Liver (tissue), 9 donors: ENCODE results near the gene WDR5. TPM values are rescaled to one million over a fixed set of nuclear protein-coding genes. Genes with fewer than 3 reads are reported as not detected.

Source experiments
- DNase-seq: peaks from one replicate; pipeline ENCODE4 v3.0.0-alpha.2; 2017; ENCODE audit warnings: low spot score
- H3K27ac ChIP-seq, 2 donors: one replicate each; pipeline ENCODE4 v1.7.0; 2013; ENCODE audit warnings: inconsistent platforms in 2 of 2, low read length in 2 of 2, control low read depth in 1 of 2, low read depth in 1 of 2, mild to moderate bottlenecking in 1 of 2
- H3K27me3 ChIP-seq, 4 donors: one replicate each; pipeline versions ENCODE4 v1.6.1 to v1.7.0; 2013; ENCODE audit warnings: low read length in 3 of 4, inconsistent platforms in 1 of 4, mild to moderate bottlenecking in 1 of 4, moderate library complexity in 1 of 4; ENCODE audit not compliant: control insufficient read depth in 4 of 4, insufficient read depth in 4 of 4
- H3K36me3 ChIP-seq, 4 donors: one replicate each; pipeline versions ENCODE4 v1.6.1 to v1.7.0; 2013; ENCODE audit warnings: low read length in 3 of 4, mild to moderate bottlenecking in 3 of 4, low read depth in 1 of 4, moderate library complexity in 1 of 4; ENCODE audit not compliant: control insufficient read depth in 4 of 4, insufficient read depth in 3 of 4
- H3K4me1 ChIP-seq, 4 donors: one replicate each; pipeline versions ENCODE4 v1.6.1 to v1.7.0; 2013; ENCODE audit warnings: low read length in 3 of 4, mild to moderate bottlenecking in 3 of 4, moderate library complexity in 1 of 4; ENCODE audit not compliant: control insufficient read depth in 4 of 4, insufficient read depth in 4 of 4
- H3K4me3 ChIP-seq, 3 donors: one replicate each; pipeline versions ENCODE4 v1.6.1 to v1.7.0; 2013; ENCODE audit warnings: low read length in 3 of 3, control low read depth in 1 of 3, low read depth in 1 of 3, mild to moderate bottlenecking in 1 of 3
- H3K9ac ChIP-seq, 2 donors: one replicate each; pipeline ENCODE4 v1.7.0; 2013; ENCODE audit warnings: low read length in 2 of 2, mild to moderate bottlenecking in 2 of 2, moderate library complexity in 2 of 2, control low read depth in 1 of 2, low read depth in 1 of 2
- H3K9me3 ChIP-seq, 4 donors: one replicate each; pipeline versions ENCODE4 v1.6.1 to v1.7.0; 2013; ENCODE audit warnings: low read length in 3 of 4; ENCODE audit not compliant: control insufficient read depth in 4 of 4
- EGR1 ChIP-seq, 2 donors: IDR thresholded peaks; 2 replicates each; pipeline ENCODE4 v1.6.1; 2016 to 2018; ENCODE audit warnings: antibody characterized with exemption in 2 of 2, low read depth in 2 of 2
- FOXA1 ChIP-seq: IDR thresholded peaks from 2 replicates; pipeline ENCODE4 v1.6.1; 2016; ENCODE audit warnings: antibody characterized with exemption
- FOXA2 ChIP-seq: IDR thresholded peaks from 2 replicates; pipeline ENCODE4 v1.6.1; 2016; ENCODE audit warnings: antibody characterized with exemption
- GABPA ChIP-seq, 2 donors: IDR thresholded peaks in 1 of 2; conservative IDR thresholded peaks in 1 of 2; 2 replicates each; pipeline ENCODE4 v1.6.1; 2016; ENCODE audit warnings: antibody characterized with exemption in 2 of 2, mild to moderate bottlenecking in 1 of 2, moderate library complexity in 1 of 2
- HNF4A ChIP-seq, 2 donors: conservative IDR thresholded peaks; 2 replicates each; pipeline ENCODE4 v1.6.1; 2016; ENCODE audit warnings: antibody characterized with exemption in 2 of 2, mild to moderate bottlenecking in 2 of 2
- HNF4G ChIP-seq: IDR thresholded peaks from 2 replicates; pipeline ENCODE4 v1.6.1; 2016; ENCODE audit warnings: antibody characterized with exemption
- JUND ChIP-seq, 2 donors: IDR thresholded peaks; 2 replicates each; pipeline ENCODE4 v1.6.1; 2016; ENCODE audit warnings: antibody characterized with exemption in 2 of 2
- MAX ChIP-seq: IDR thresholded peaks from 2 replicates; pipeline ENCODE4 v1.6.1; 2016; ENCODE audit warnings: antibody characterized with exemption
- NR2F2 ChIP-seq: IDR thresholded peaks from 2 replicates; pipeline ENCODE4 v1.6.1; 2016; ENCODE audit warnings: antibody characterized with exemption
- REST ChIP-seq: IDR thresholded peaks from 2 replicates; pipeline ENCODE4 v1.6.1; 2016; ENCODE audit warnings: antibody characterized with exemption, mild to moderate bottlenecking
- RXRA ChIP-seq, 2 donors: IDR thresholded peaks; 2 replicates each; pipeline ENCODE4 v1.6.1; 2017 to 2018; ENCODE audit warnings: antibody characterized with exemption in 2 of 2, mild to moderate bottlenecking in 1 of 2
- SP1 ChIP-seq: IDR thresholded peaks from 2 replicates; pipeline ENCODE4 v1.6.1; 2018; ENCODE audit warnings: antibody characterized with exemption, mild to moderate bottlenecking
- TAF1 ChIP-seq: conservative IDR thresholded peaks from 2 replicates; pipeline ENCODE4 v1.6.1; 2016; ENCODE audit warnings: antibody characterized with exemption, mild to moderate bottlenecking
- YY1 ChIP-seq: IDR thresholded peaks from 2 replicates; pipeline ENCODE4 v1.6.1; 2016; ENCODE audit warnings: antibody characterized with exemption, mild to moderate bottlenecking
- WGBS: extraction: QIAGEN DNeasy Blood & Tissue Kit; methylation state at CpG from one replicate; pipeline ENCODE4 v1.1.7; 2013; 5-methylcytosine and 5-hydroxymethylcytosine counted together
- polyA plus RNA-seq, 2 donors: library from polyadenylated mRNA; stranded (reverse) in 1 of 2; unstranded in 1 of 2; fragments of 200-250 nt in 1 of 2; fragments of >200 nt in 1 of 2; fragmentation: Nextera tagmentation in 1 of 2; extraction: Ambion mirVana in 1 of 2; gene quantifications; one replicate each; pipeline versions ENCODE4 v1.2.1 to v1.2.3, GENCODE V29; 2013 to 2015
- total RNA-seq, 2 donors: library from RNA; depleted of rRNA; stranded (reverse); fragments of >200 nt; gene quantifications; one replicate each; pipeline ENCODE4 v1.2.3, GENCODE V29; 2014
- TF ChIP-seq, protein P1 (sequence below): fragments of 150-350 bp; IDR thresholded peaks from 2 replicates; pipeline ENCODE4 v1.5.1; 2017; ENCODE audit warnings: improper control_type of control experiment, low read depth, low read length; ENCODE audit not compliant: missing input control
- TF ChIP-seq, protein P2 (sequence below): IDR thresholded peaks from 2 replicates; pipeline ENCODE4 v1.6.1; 2016; ENCODE audit warnings: antibody characterized with exemption
- TF ChIP-seq, protein P3 (sequence below): IDR thresholded peaks from 2 replicates; pipeline ENCODE4 v1.6.1; 2016; ENCODE audit warnings: antibody characterized with exemption
- donor health status: healthy.
- donor health status: healthy.
- donor health status: healthy.
- donor health status: healthy.
- donor health status: healthy.

Gene WDR5
- total and polyA plus RNA-seq, 4 donors = 11.1 to 21.6 (median 14.6) TPM

- no peaks in the 10 kb centered on the region for H3K9me3 ChIP-seq
- no peak overlapping the region for H3K27ac ChIP-seq
- WGBS = 81% methylated on average over 16 of the region's 16 CpGs
- H3K36me3 ChIP-seq = no peaks in the 10 kb centered on the region
- DNase-seq = no peak
- H3K4me1 ChIP-seq = peaks cover 0 to 4% (median 0%) of the 10 kb centered on the region in 4 donors
- H3K4me3 ChIP-seq = no peak overlapping the region
- no peaks in the 10 kb centered on the region for H3K27me3 ChIP-seq
- no peak overlapping the region for H3K9ac ChIP-seq
- TF ChIP-seq EGR1 (IDR thresholded peaks at IDR 0.05; ENCODE audit: low read depth in 2 of 2) = no peak
- TF ChIP-seq FOXA1 = no peak
- TF ChIP-seq HNF4G = no peak
- TF ChIP-seq, protein P1, sequence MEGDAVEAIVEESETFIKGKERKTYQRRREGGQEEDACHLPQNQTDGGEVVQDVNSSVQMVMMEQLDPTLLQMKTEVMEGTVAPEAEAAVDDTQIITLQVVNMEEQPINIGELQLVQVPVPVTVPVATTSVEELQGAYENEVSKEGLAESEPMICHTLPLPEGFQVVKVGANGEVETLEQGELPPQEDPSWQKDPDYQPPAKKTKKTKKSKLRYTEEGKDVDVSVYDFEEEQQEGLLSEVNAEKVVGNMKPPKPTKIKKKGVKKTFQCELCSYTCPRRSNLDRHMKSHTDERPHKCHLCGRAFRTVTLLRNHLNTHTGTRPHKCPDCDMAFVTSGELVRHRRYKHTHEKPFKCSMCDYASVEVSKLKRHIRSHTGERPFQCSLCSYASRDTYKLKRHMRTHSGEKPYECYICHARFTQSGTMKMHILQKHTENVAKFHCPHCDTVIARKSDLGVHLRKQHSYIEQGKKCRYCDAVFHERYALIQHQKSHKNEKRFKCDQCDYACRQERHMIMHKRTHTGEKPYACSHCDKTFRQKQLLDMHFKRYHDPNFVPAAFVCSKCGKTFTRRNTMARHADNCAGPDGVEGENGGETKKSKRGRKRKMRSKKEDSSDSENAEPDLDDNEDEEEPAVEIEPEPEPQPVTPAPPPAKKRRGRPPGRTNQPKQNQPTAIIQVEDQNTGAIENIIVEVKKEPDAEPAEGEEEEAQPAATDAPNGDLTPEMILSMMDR = no peak
- TF ChIP-seq HNF4A (conservative IDR thresholded peaks at IDR 0.05) = no peak
- TF ChIP-seq GABPA (IDR thresholded peaks at IDR 0.05 in 1 of 2, conservative IDR thresholded peaks at IDR 0.05 in 1 of 2) = no peak
- no peak for TF ChIP-seq MAX
- no peak for TF ChIP-seq JUND (IDR thresholded peaks at IDR 0.05)
- TF ChIP-seq, protein P2, sequence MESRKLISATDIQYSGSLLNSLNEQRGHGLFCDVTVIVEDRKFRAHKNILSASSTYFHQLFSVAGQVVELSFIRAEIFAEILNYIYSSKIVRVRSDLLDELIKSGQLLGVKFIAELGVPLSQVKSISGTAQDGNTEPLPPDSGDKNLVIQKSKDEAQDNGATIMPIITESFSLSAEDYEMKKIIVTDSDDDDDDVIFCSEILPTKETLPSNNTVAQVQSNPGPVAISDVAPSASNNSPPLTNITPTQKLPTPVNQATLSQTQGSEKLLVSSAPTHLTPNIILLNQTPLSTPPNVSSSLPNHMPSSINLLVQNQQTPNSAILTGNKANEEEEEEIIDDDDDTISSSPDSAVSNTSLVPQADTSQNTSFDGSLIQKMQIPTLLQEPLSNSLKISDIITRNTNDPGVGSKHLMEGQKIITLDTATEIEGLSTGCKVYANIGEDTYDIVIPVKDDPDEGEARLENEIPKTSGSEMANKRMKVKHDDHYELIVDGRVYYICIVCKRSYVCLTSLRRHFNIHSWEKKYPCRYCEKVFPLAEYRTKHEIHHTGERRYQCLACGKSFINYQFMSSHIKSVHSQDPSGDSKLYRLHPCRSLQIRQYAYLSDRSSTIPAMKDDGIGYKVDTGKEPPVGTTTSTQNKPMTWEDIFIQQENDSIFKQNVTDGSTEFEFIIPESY = no peak
- no peak for TF ChIP-seq YY1
- no peak for TF ChIP-seq TAF1
- TF ChIP-seq RXRA (IDR thresholded peaks at IDR 0.05) = no peak
- TF ChIP-seq SP1 = no peak
- no peak for TF ChIP-seq FOXA2
- TF ChIP-seq REST = no peak
- TF ChIP-seq NR2F2 = no peak
- TF ChIP-seq, protein P3, sequence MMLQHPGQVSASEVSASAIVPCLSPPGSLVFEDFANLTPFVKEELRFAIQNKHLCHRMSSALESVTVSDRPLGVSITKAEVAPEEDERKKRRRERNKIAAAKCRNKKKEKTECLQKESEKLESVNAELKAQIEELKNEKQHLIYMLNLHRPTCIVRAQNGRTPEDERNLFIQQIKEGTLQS = no peak
Observed at GRCh38 chr9:134125413-134126095, 10.3 kb upstream of the WDR5 start.
